GM19351 (cell line): ENCODE measurements around the gene CMAS.
"Not testable (repeated sequence)": the region's sequence is repeated elsewhere in the genome, so short reads cannot be mapped to it uniquely, and the experiment has no call there.

ENCODE experiments used
- ATAC-seq: cut with Tn5 transposase; IDR thresholded peaks from one replicate; pipeline ENCODE4 v1.9.1; 2021; ENCODE audit warnings: mild to moderate bottlenecking, moderate library complexity; ENCODE audit not compliant: unreplicated experiment

Gene CMAS

GRCh38 chr12:22046090-22046967, at the start of gene CMAS:
TSS of gene CMAS (plus strand) at chr12:22046218. CDS start at chr12:22046304, 86 bp downstream.
- ATAC-seq = peak; percentile 82

GRCh38 chr12:21998295-21998694, 47.7 kb upstream of the CMAS start:
- no peak for ATAC-seq

- ATAC-seq = no peak
Observed at GRCh38 chr12:21998782-21999181, 47.2 kb upstream of the CMAS start.

- no peak for ATAC-seq
Observed at GRCh38 chr12:22002430-22002829, 43.6 kb upstream of the CMAS start.

- ATAC-seq = not testable (repeated sequence)
Observed at GRCh38 chr12:22007794-22008193, 38.2 kb upstream of the CMAS start.

- ATAC-seq = no peak
Observed at GRCh38 chr12:22008196-22008595, 37.8 kb upstream of the CMAS start.

- no peak for ATAC-seq
Observed at GRCh38 chr12:22014041-22014782, 31.8 kb upstream of the CMAS start.

- no peak for ATAC-seq
Observed at GRCh38 chr12:22014783-22015144, 31.3 kb upstream of the CMAS start.

- no peak for ATAC-seq
Observed at GRCh38 chr12:22016982-22017381, 29.0 kb upstream of the CMAS start.

- ATAC-seq = no peak
Observed at GRCh38 chr12:22018860-22019259, 27.2 kb upstream of the CMAS start.

- ATAC-seq = not testable (repeated sequence)
Observed at GRCh38 chr12:22023489-22023888, 22.5 kb upstream of the CMAS start.

GRCh38 chr12:22029491-22029890, 16.5 kb upstream of the CMAS start:
- ATAC-seq = no peak

GRCh38 chr12:22029991-22030390, 16.0 kb upstream of the CMAS start:
- no peak for ATAC-seq

GRCh38 chr12:22032732-22033131, 13.3 kb upstream of the CMAS start:
- no peak for ATAC-seq

- no peak for ATAC-seq
Observed at GRCh38 chr12:22034709-22035506, 11.1 kb upstream of the CMAS start.

- no peak for ATAC-seq
Observed at GRCh38 chr12:22037947-22038346, 8.1 kb upstream of the CMAS start.

GRCh38 chr12:22038734-22039133, 7.3 kb upstream of the CMAS start:
- no peak for ATAC-seq

GRCh38 chr12:22039361-22039760, 6.7 kb upstream of the CMAS start:
- ATAC-seq = no peak

GRCh38 chr12:22042976-22043669, 2.9 kb upstream of the CMAS start:
- no peak for ATAC-seq

GRCh38 chr12:22043943-22044342, 2.1 kb upstream of the CMAS start:
- ATAC-seq = no peak

GRCh38 chr12:22044391-22044790, 1.6 kb upstream of the CMAS start:
- no peak for ATAC-seq
